ENCODE data around the gene KXD1. TPM values are rescaled to one million over a fixed set of nuclear protein-coding genes. Genes with fewer than 3 reads are reported as not detected.
A peak's percentile ranks its signal among the peaks of the same experiment; 100 is the strongest.

The KXD1 gene
- total and polyA plus RNA-seq, 2 experiments from 2014 or later = 110 to 129 TPM

GRCh38 chr19:18594824-18595373 is 37.2 kb downstream of the KXD1 start:
- Histone ChIP-seq H4K20me1 (ENCODE audit: insufficient read depth) (no peaks in the 10 kb centered on the region), H3K9me2 (ENCODE audit: insufficient read depth) (no peaks in the 10 kb centered on the region), H3K36me3 (ENCODE audit: low read depth) (no peaks in the 10 kb centered on the region), H3F3A (ENCODE audit: insufficient read depth) (peaks cover 13% of the 10 kb centered on the region), H3K27ac (no peak overlapping the region), H2AFZ (peak overlapping the region; percentile 57), H3K4me1 (ENCODE audit: insufficient read depth) (peaks cover under 1% of the 10 kb centered on the region; the same call in 1 of the 2 replicates), H3K9me3 (ENCODE audit: low read depth) (no peaks in the 10 kb centered on the region), H3K79me2 (ENCODE audit: insufficient read depth) (no peaks in the 10 kb centered on the region), H3K27me3 (replicated peaks; ENCODE audit: insufficient read depth) (no peaks in the 10 kb centered on the region), H3K4me3 (peak overlapping the region; percentile 72), H3K9ac (peak overlapping the region; percentile 64), H3K4me2 (ENCODE audit: unreplicated experiment) (peak overlapping the region; percentile 86)
- no peak for DNase-seq
- WGBS, 2 experiments (ENCODE audit: low coverage in 1 of 2, low lambda C conversion rate in 2 of 2, missing lambda C conversion rate in 2 of 2) = 8 to 13% methylated on average over 11 to 25 of the region's 26 CpGs
- in situ Hi-C loops (cut with MboI) = loop anchor here (25.0 kb wide), 1 partner anchor 133 kb away; no protein-coding TSS in a partner anchor
- TF ChIP-seq EZH2 (IDR thresholded peaks at IDR 0.05; ENCODE audit: insufficient read depth, poor library complexity, severe bottlenecking) = no peak
- TF ChIP-seq EZH2phosphoT487 (IDR thresholded peaks at IDR 0.05; ENCODE audit: insufficient read depth, low read depth) = no peak

GRCh38 chr19:18595475-18595874 is 37.8 kb downstream of the KXD1 start:
- no peak overlapping the region for H3K4me2 ChIP-seq (ENCODE audit: unreplicated experiment)
- TF ChIP-seq EZH2phosphoT487 (IDR thresholded peaks at IDR 0.05; ENCODE audit: insufficient read depth, low read depth) (no peak), EZH2 (IDR thresholded peaks at IDR 0.05; ENCODE audit: insufficient read depth, poor library complexity, severe bottlenecking) (no peak)
- in situ Hi-C loops (cut with MboI) = loop anchor here (25.0 kb wide), 1 partner anchor 133 kb away; no protein-coding TSS in a partner anchor
- no peaks in the 10 kb centered on the region for H3K36me3 ChIP-seq (ENCODE audit: low read depth)
- H2AFZ ChIP-seq = no peak overlapping the region
- H3K4me3 ChIP-seq = no peak overlapping the region
- 60 to 63% methylated on average over 6 of the region's 6 CpGs for WGBS, 2 experiments (ENCODE audit: low coverage in 1 of 2, low lambda C conversion rate in 2 of 2, missing lambda C conversion rate in 2 of 2)
- H3K79me2 ChIP-seq (ENCODE audit: insufficient read depth) = no peaks in the 10 kb centered on the region
- no peaks in the 10 kb centered on the region for H4K20me1 ChIP-seq (ENCODE audit: insufficient read depth)
- H3K9ac ChIP-seq = no peak overlapping the region
- no peak for DNase-seq
- no peaks in the 10 kb centered on the region for H3K4me1 ChIP-seq (ENCODE audit: insufficient read depth)
- no peaks in the 10 kb centered on the region for H3K9me2 ChIP-seq (ENCODE audit: insufficient read depth)
- no peaks in the 10 kb centered on the region for H3K27me3 ChIP-seq (replicated peaks; ENCODE audit: insufficient read depth)
- no peaks in the 10 kb centered on the region for H3K9me3 ChIP-seq (ENCODE audit: low read depth)
- H3K27ac ChIP-seq = no peak overlapping the region
- peaks cover 13% of the 10 kb centered on the region for H3F3A ChIP-seq (ENCODE audit: insufficient read depth)

- no peak overlapping the region for H3K4me2 ChIP-seq (ENCODE audit: unreplicated experiment)
- no peaks in the 10 kb centered on the region for H3K27me3 ChIP-seq (replicated peaks; ENCODE audit: insufficient read depth)
- no peaks in the 10 kb centered on the region for H3K9me3 ChIP-seq (ENCODE audit: low read depth)
- H3K79me2 ChIP-seq (ENCODE audit: insufficient read depth) = no peaks in the 10 kb centered on the region
- H2AFZ ChIP-seq = no peak overlapping the region
- H3K36me3 ChIP-seq (ENCODE audit: low read depth) = no peaks in the 10 kb centered on the region
- TF ChIP-seq EZH2 (IDR thresholded peaks at IDR 0.05; ENCODE audit: insufficient read depth, poor library complexity, severe bottlenecking) (no peak), EZH2phosphoT487 (IDR thresholded peaks at IDR 0.05; ENCODE audit: insufficient read depth, low read depth) (no peak)
- no peaks in the 10 kb centered on the region for H3K9me2 ChIP-seq (ENCODE audit: insufficient read depth)
- no peak overlapping the region for H3K9ac ChIP-seq
- H4K20me1 ChIP-seq (ENCODE audit: insufficient read depth) = no peaks in the 10 kb centered on the region
- DNase-seq = peak; percentile 54
- peaks cover 13% of the 10 kb centered on the region for H3F3A ChIP-seq (ENCODE audit: insufficient read depth)
- H3K4me3 ChIP-seq = no peak overlapping the region
- in situ Hi-C loops (cut with MboI) = loop anchor here (25.0 kb wide), 1 partner anchor 134 kb away; no protein-coding TSS in a partner anchor
- WGBS, 2 experiments (ENCODE audit: low coverage in 1 of 2, low lambda C conversion rate in 2 of 2, missing lambda C conversion rate in 2 of 2) = 19 to 25% methylated on average over 14 to 21 of the region's 21 CpGs
- H3K27ac ChIP-seq = no peak overlapping the region
- H3K4me1 ChIP-seq (ENCODE audit: insufficient read depth) = no peaks in the 10 kb centered on the region
Observed at GRCh38 chr19:18596752-18597157, 39.1 kb downstream of the KXD1 start.

GRCh38 chr19:18597809-18598660 is 40.4 kb downstream of the KXD1 start:
- in situ Hi-C loops (cut with MboI) = loop anchor here (25.0 kb wide), 1 partner anchor 136 kb away; no protein-coding TSS in a partner anchor
- no peaks in the 10 kb centered on the region for H3K79me2 ChIP-seq (ENCODE audit: insufficient read depth)
- no peak for DNase-seq

More at GRCh38 chr19:18597809-18598660, 40.4 kb downstream of the KXD1 start:
- Histone ChIP-seq H3K4me2 (ENCODE audit: unreplicated experiment) (no peak overlapping the region), H4K20me1 (ENCODE audit: insufficient read depth) (no peaks in the 10 kb centered on the region), H3F3A (ENCODE audit: insufficient read depth) (peaks cover 5% of the 10 kb centered on the region), H3K9me2 (ENCODE audit: insufficient read depth) (no peaks in the 10 kb centered on the region), H2AFZ (no peak overlapping the region), H3K27me3 (replicated peaks; ENCODE audit: insufficient read depth) (no peaks in the 10 kb centered on the region), H3K4me1 (ENCODE audit: insufficient read depth) (no peaks in the 10 kb centered on the region), H3K4me3 (no peak overlapping the region), H3K27ac (no peak overlapping the region), H3K36me3 (ENCODE audit: low read depth) (no peaks in the 10 kb centered on the region), H3K9me3 (ENCODE audit: low read depth) (no peaks in the 10 kb centered on the region), H3K9ac (no peak overlapping the region)
- TF ChIP-seq EZH2 (IDR thresholded peaks at IDR 0.05; ENCODE audit: insufficient read depth, poor library complexity, severe bottlenecking) (no peak), EZH2phosphoT487 (IDR thresholded peaks at IDR 0.05; ENCODE audit: insufficient read depth, low read depth) (no peak)
- WGBS, 2 experiments (ENCODE audit: low coverage in 1 of 2, low lambda C conversion rate in 2 of 2, missing lambda C conversion rate in 2 of 2) = 32 to 40% methylated on average over 15 to 25 of the region's 25 CpGs
